H9 (cell line): ENCODE results near the gene MYBPHL. TPM values are rescaled to one million over a fixed set of nuclear protein-coding genes. Genes with fewer than 3 reads are reported as not detected.

Source experiments
- DNase-seq: peaks from one replicate; pipeline ENCODE4 v3.0.0-alpha.2; 2017
- H2AFZ ChIP-seq: one replicate; pipeline ENCODE4 v1.6.1; 2013; ENCODE audit warnings: mild to moderate bottlenecking, low read length, control low read depth, moderate library complexity
- H2AK5ac ChIP-seq: 2 replicates; pipeline ENCODE4 v1.6.1; 2013; ENCODE audit warnings: low read length, control low read depth, mixed read lengths; ENCODE audit not compliant: insufficient read length
- H2BK120ac ChIP-seq: one replicate; pipeline ENCODE4 v1.6.1; 2013; ENCODE audit warnings: low read depth, mild to moderate bottlenecking, low read length, control low read depth, inconsistent platforms; ENCODE audit not compliant: poor library complexity, severe bottlenecking
- H2BK12ac ChIP-seq: 2 replicates; pipeline ENCODE4 v1.6.1; 2013; ENCODE audit warnings: low read length, control low read depth, mixed read lengths, low read depth; ENCODE audit not compliant: insufficient read length
- H2BK15ac ChIP-seq: 2 replicates; pipeline ENCODE4 v1.6.1; 2013; ENCODE audit warnings: low read depth, low read length, control low read depth
- H2BK20ac ChIP-seq: one replicate; pipeline ENCODE4 v1.6.1; 2013; ENCODE audit warnings: low read depth, mild to moderate bottlenecking, low read length, control low read depth, inconsistent platforms; ENCODE audit not compliant: poor library complexity, severe bottlenecking
- H2BK5ac ChIP-seq: 2 replicates; pipeline ENCODE4 v1.6.1; 2013; ENCODE audit warnings: low read length, control low read depth, mixed read lengths; ENCODE audit not compliant: insufficient read length
- H3K14ac ChIP-seq: 2 replicates; pipeline ENCODE4 v1.6.1; 2013; ENCODE audit warnings: low read length, control low read depth; ENCODE audit not compliant: insufficient read depth
- H3K18ac ChIP-seq: 2 replicates; pipeline ENCODE4 v1.6.1; 2013; ENCODE audit warnings: low read depth, mild to moderate bottlenecking, mixed read lengths, low read length, control low read depth; ENCODE audit not compliant: insufficient read length
- H3K23ac ChIP-seq: 2 replicates; pipeline ENCODE4 v1.6.1; 2013; ENCODE audit warnings: low read length, control low read depth, mixed read lengths, low read depth; ENCODE audit not compliant: insufficient read length
- H3K23me2 ChIP-seq: 2 replicates; pipeline ENCODE4 v1.6.1; 2013; ENCODE audit warnings: low read depth, mild to moderate bottlenecking, mixed read lengths, low read length, control low read depth; ENCODE audit not compliant: insufficient read length, poor library complexity, severe bottlenecking
- H3K27ac ChIP-seq: 2 replicates; pipeline ENCODE4 v1.5.1; 2013; ENCODE audit warnings: low read length, control low read depth, mixed read lengths, low read depth; ENCODE audit not compliant: insufficient read length
- H3K27me3 ChIP-seq: 2 replicates; pipeline ENCODE4 v1.6.1; 2013; ENCODE audit warnings: low read length, control low read depth, inconsistent platforms; ENCODE audit not compliant: insufficient read depth
- H3K4ac ChIP-seq: 2 replicates; pipeline ENCODE4 v1.6.1; 2013; ENCODE audit warnings: low read depth, mild to moderate bottlenecking, control low read depth, inconsistent platforms, low read length, moderate library complexity
- H3K4me1 ChIP-seq: 2 replicates; pipeline ENCODE4 v1.6.1; 2013; ENCODE audit warnings: low read length, control low read depth, inconsistent platforms; ENCODE audit not compliant: insufficient read depth
- H3K4me2 ChIP-seq: 2 replicates; pipeline ENCODE4 v1.6.1; 2013; ENCODE audit warnings: low read length, control low read depth, mixed read lengths; ENCODE audit not compliant: insufficient read length, insufficient read depth
- H3K56ac ChIP-seq: 2 replicates; pipeline ENCODE4 v1.6.1; 2013; ENCODE audit warnings: low read depth, mild to moderate bottlenecking, mixed read lengths, low read length, control low read depth; ENCODE audit not compliant: insufficient read length
- H3K79me1 ChIP-seq: 2 replicates; pipeline ENCODE4 v1.6.1; 2013; ENCODE audit warnings: low read depth, mild to moderate bottlenecking, moderate library complexity, low read length, control low read depth, inconsistent platforms; ENCODE audit not compliant: insufficient read depth, poor library complexity, severe bottlenecking
- H3K79me2 ChIP-seq: 2 replicates; pipeline ENCODE4 v1.6.1; 2013; ENCODE audit warnings: low read length, control low read depth, inconsistent platforms; ENCODE audit not compliant: insufficient read depth
- H3K9ac ChIP-seq: 2 replicates; pipeline ENCODE4 v1.6.1; 2013; ENCODE audit warnings: low read length, control low read depth, mixed read lengths; ENCODE audit not compliant: insufficient read length; ENCODE audit errors: extremely low read depth
- H3K9me3 ChIP-seq: one replicate; pipeline ENCODE4 v1.6.1; 2013; ENCODE audit warnings: low read depth, low read length, inconsistent platforms; ENCODE audit not compliant: control insufficient read depth
- H3T11ph ChIP-seq: one replicate; pipeline ENCODE4 v1.6.1; 2013; ENCODE audit warnings: mild to moderate bottlenecking, low read length, control low read depth, inconsistent platforms
- H4K20me1 ChIP-seq: one replicate; pipeline ENCODE4 v1.6.1; 2013; ENCODE audit not compliant: control insufficient read depth, insufficient read length, insufficient read depth
- H4K5ac ChIP-seq: 2 replicates; pipeline ENCODE4 v1.6.1; 2013; ENCODE audit warnings: low read depth, mild to moderate bottlenecking, mixed read lengths, low read length, control low read depth; ENCODE audit not compliant: insufficient read length
- H4K8ac ChIP-seq: replicated peaks from 2 replicates; pipeline ENCODE4 v1.6.1; 2013; ENCODE audit warnings: low read length, control low read depth, mixed read lengths, low read depth; ENCODE audit not compliant: insufficient read length
- H4K91ac ChIP-seq: 2 replicates; pipeline ENCODE4 v1.6.1; 2013; ENCODE audit warnings: low read depth, mild to moderate bottlenecking, moderate library complexity, mixed read lengths, low read length, control low read depth; ENCODE audit not compliant: insufficient read length
- H3K27ac Mint-ChIP-seq, 3 experiments: 2 replicates in 2 of 3; 3 replicates in 1 of 3; pipeline ENCODE4 v1.8.0; 2020 to 2021; ENCODE audit warnings: mixed read lengths in 3 of 3, mild to moderate bottlenecking in 1 of 3, moderate library complexity in 1 of 3
- H3K27me3 Mint-ChIP-seq: 2 replicates; pipeline ENCODE4 v1.8.0; 2021; ENCODE audit warnings: low read depth, mild to moderate bottlenecking, moderate library complexity, mixed read lengths
- H3K36me3 Mint-ChIP-seq, 3 experiments: 2 replicates in 2 of 3; 3 replicates in 1 of 3; pipeline ENCODE4 v1.8.0; 2020 to 2021; ENCODE audit warnings: low read depth in 3 of 3, mixed read lengths in 3 of 3; ENCODE audit not compliant: insufficient read depth in 1 of 3
- H3K4me1 Mint-ChIP-seq, 2 experiments: 2 replicates each; pipeline ENCODE4 v1.8.0; 2020; ENCODE audit warnings: mixed read lengths in 2 of 2
- H3K4me3 Mint-ChIP-seq, 2 experiments: 2 replicates in 1 of 2; 3 replicates in 1 of 2; pipeline ENCODE4 v1.8.0; 2020 to 2021; ENCODE audit warnings: mild to moderate bottlenecking in 2 of 2, mixed read lengths in 2 of 2, moderate library complexity in 1 of 2
- H3K9me3 Mint-ChIP-seq, 2 experiments: 2 replicates in 1 of 2; 3 replicates in 1 of 2; pipeline ENCODE4 v1.8.0; 2020; ENCODE audit warnings: mild to moderate bottlenecking in 2 of 2, mixed read lengths in 2 of 2, moderate library complexity in 1 of 2
- WGBS: extraction: QIAGEN DNeasy Blood & Tissue Kit; methylation state at CpG from one replicate; pipeline ENCODE4 v1.1.7; 2013; ENCODE audit warnings: missing lambda C conversion rate, low lambda C conversion rate, mixed read lengths; ENCODE audit not compliant: insufficient read length; ENCODE audit errors: extremely low coverage; 5-methylcytosine and 5-hydroxymethylcytosine counted together
- total RNA-seq: library from RNA; stranded (reverse); gene quantifications from 2 replicates; pipeline ENCODE4 v1.2.1, GENCODE V29; 2021
- TF ChIP-seq, protein P1 (sequence below): fragments of 200-600 bp; sonication (generic); conservative IDR thresholded peaks from 3 replicates; pipeline ENCODE4 v1.8.0; 2021; ENCODE audit warnings: antibody characterized with exemption, mild to moderate bottlenecking

Gene MYBPHL
- total RNA-seq, 1 experiment from 2014 or later: 0.59 TPM

GRCh38 chr1:109264379-109264755, 42.4 kb downstream of the MYBPHL start:
- H3K4me2 ChIP-seq: no peak overlapping the region
- no peak overlapping the region for H3K9ac ChIP-seq
- H2AFZ ChIP-seq: no peak overlapping the region
- no peak overlapping the region for H3K18ac ChIP-seq
- H3K9me3 ChIP-seq: no peaks in the 10 kb centered on the region
- no peak overlapping the region for H2BK120ac ChIP-seq
- H3K79me1 ChIP-seq: no peaks in the 10 kb centered on the region
- H3T11ph ChIP-seq: no peak overlapping the region
- no peak for DNase-seq
- no peak overlapping the region for H2BK5ac ChIP-seq
- peaks cover 15 to 23% of the 10 kb centered on the region in 2 experiments for H3K4me1 Mint-ChIP-seq
- H2BK20ac ChIP-seq: no peak overlapping the region
- H4K20me1 ChIP-seq: no peaks in the 10 kb centered on the region
- TF ChIP-seq, protein P1, sequence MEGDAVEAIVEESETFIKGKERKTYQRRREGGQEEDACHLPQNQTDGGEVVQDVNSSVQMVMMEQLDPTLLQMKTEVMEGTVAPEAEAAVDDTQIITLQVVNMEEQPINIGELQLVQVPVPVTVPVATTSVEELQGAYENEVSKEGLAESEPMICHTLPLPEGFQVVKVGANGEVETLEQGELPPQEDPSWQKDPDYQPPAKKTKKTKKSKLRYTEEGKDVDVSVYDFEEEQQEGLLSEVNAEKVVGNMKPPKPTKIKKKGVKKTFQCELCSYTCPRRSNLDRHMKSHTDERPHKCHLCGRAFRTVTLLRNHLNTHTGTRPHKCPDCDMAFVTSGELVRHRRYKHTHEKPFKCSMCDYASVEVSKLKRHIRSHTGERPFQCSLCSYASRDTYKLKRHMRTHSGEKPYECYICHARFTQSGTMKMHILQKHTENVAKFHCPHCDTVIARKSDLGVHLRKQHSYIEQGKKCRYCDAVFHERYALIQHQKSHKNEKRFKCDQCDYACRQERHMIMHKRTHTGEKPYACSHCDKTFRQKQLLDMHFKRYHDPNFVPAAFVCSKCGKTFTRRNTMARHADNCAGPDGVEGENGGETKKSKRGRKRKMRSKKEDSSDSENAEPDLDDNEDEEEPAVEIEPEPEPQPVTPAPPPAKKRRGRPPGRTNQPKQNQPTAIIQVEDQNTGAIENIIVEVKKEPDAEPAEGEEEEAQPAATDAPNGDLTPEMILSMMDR: no peak
- H3K4me1 ChIP-seq: no peaks in the 10 kb centered on the region; the same call in 1 of the 2 replicates
- H3K9me3 Mint-ChIP-seq: no peaks in the 10 kb centered on the region; a peak in 1 of 5 replicates
- no peak overlapping the region for H3K14ac ChIP-seq
- no peak overlapping the region for H2AK5ac ChIP-seq
- no peak overlapping the region for H3K23ac ChIP-seq
- no peak overlapping the region for H3K27ac Mint-ChIP-seq
- no peak overlapping the region for H3K56ac ChIP-seq
- H3K27me3 Mint-ChIP-seq: no peaks in the 10 kb centered on the region
- H4K91ac ChIP-seq: no peak overlapping the region
- H4K5ac ChIP-seq: no peak overlapping the region
- no peaks in the 10 kb centered on the region for H3K23me2 ChIP-seq
- H3K4me3 Mint-ChIP-seq: no peak overlapping the region
- no CpG with 5 or more reads among the region's 9 CpGs for WGBS
- no peak overlapping the region for H3K27ac ChIP-seq
- H3K4ac ChIP-seq: no peak overlapping the region
- H3K27me3 ChIP-seq: no peaks in the 10 kb centered on the region
- no peak overlapping the region for H2BK15ac ChIP-seq
- H4K8ac ChIP-seq: no peak overlapping the region
- no peaks in the 10 kb centered on the region for H3K79me2 ChIP-seq
- H2BK12ac ChIP-seq: no peak overlapping the region
- peaks cover 8 to 45% (median 31%) of the 10 kb centered on the region in 3 experiments; a peak in 6 of 7 replicates for H3K36me3 Mint-ChIP-seq
